Subcutaneous adipose tissue (tissue), 4 donors: ENCODE measurements around the gene HLCS. TPM values are rescaled to one million over a fixed set of nuclear protein-coding genes. Genes with fewer than 3 reads are reported as not detected.

Source experiments
- CTCF ChIP-seq: fragments of 450-650 bp; IDR thresholded peaks from one replicate; pipeline ENCODE4 v1.5.1; 2016; ENCODE audit warnings: low read depth, mild to moderate bottlenecking, control low read depth, antibody characterized with exemption, moderate library complexity
- total RNA-seq, 4 donors: library from RNA; depleted of rRNA; stranded (reverse); fragments of >200 nt; gene quantifications; one replicate each; pipeline ENCODE4 v1.1.0, GENCODE V29; 2016

The HLCS gene
- total RNA-seq, 4 donors from 2014 or later, result 14.6 to 30.3 (median 23.7) TPM

GRCh38 chr21:36761685-36762084 is 204.8 kb downstream of the HLCS start:
- no peak for TF ChIP-seq CTCF

- TF ChIP-seq CTCF, result no peak
These were observed 207.0 kb downstream of the HLCS start for GRCh38 chr21:36759348-36760083.

GRCh38 chr21:36757196-36757595 is 209.3 kb downstream of the HLCS start:
- TF ChIP-seq CTCF, result no peak

GRCh38 chr21:36756527-36756926 is 209.9 kb downstream of the HLCS start:
- TF ChIP-seq CTCF, result no peak

GRCh38 chr21:36754241-36754898 is 212.1 kb downstream of the HLCS start:
- no peak for TF ChIP-seq CTCF

GRCh38 chr21:36753556-36753955 is 212.9 kb downstream of the HLCS start:
- TF ChIP-seq CTCF, result no peak

- TF ChIP-seq CTCF, result no peak
These were observed 215.1 kb downstream of the HLCS start for GRCh38 chr21:36751383-36751782.
